Nephron progenitor cell (in vitro differentiated cells): Measurements from ENCODE around the gene ENPP1.
"Not testable (repeated sequence)": the region's sequence is repeated elsewhere in the genome, so short reads cannot be mapped to it uniquely, and the experiment has no call there.

ENCODE experiments used
- DNase-seq: peaks from one replicate; pipeline ENCODE4 v3.0.0; 2021
- H3K27ac Mint-ChIP-seq: 2 replicates; pipeline ENCODE4 v1.8.0; 2021; ENCODE audit warnings: mild to moderate bottlenecking, moderate library complexity, mixed read lengths
- H3K27me3 Mint-ChIP-seq: 2 replicates; pipeline ENCODE4 v1.8.0; 2021; ENCODE audit warnings: mild to moderate bottlenecking, low read depth, mixed read lengths; ENCODE audit not compliant: poor library complexity
- H3K36me3 Mint-ChIP-seq: 2 replicates; pipeline ENCODE4 v1.8.0; 2021; ENCODE audit warnings: low read depth, mixed read lengths
- H3K4me1 Mint-ChIP-seq: 2 replicates; pipeline ENCODE4 v1.8.0; 2021; ENCODE audit warnings: mixed read lengths
- H3K4me3 Mint-ChIP-seq: 2 replicates; pipeline ENCODE4 v1.8.0; 2021; ENCODE audit warnings: mild to moderate bottlenecking, moderate library complexity, mixed read lengths
- H3K9me3 Mint-ChIP-seq: 2 replicates; pipeline ENCODE4 v1.8.0; 2021; ENCODE audit warnings: mild to moderate bottlenecking, moderate library complexity, mixed read lengths
- CTCF ChIP-seq: fragments of 200-600 bp; sonication (generic); IDR thresholded peaks from 2 replicates; pipeline ENCODE4 v1.5.0; 2021; ENCODE audit warnings: antibody characterized with exemption

The ENPP1 gene

GRCh38 chr6:131910219-131910589 lies 102.4 kb downstream of the ENPP1 start:
- peak; percentile 5 for TF ChIP-seq CTCF
- Mint-ChIP-seq H3K9me3 (no peaks in the 10 kb centered on the region), H3K4me3 (no peak overlapping the region), H3K36me3 (no peaks in the 10 kb centered on the region), H3K27me3 (peaks cover 2% of the 10 kb centered on the region), H3K27ac (no peak overlapping the region), H3K4me1 (no peaks in the 10 kb centered on the region)
- no peak for DNase-seq

DNA sequence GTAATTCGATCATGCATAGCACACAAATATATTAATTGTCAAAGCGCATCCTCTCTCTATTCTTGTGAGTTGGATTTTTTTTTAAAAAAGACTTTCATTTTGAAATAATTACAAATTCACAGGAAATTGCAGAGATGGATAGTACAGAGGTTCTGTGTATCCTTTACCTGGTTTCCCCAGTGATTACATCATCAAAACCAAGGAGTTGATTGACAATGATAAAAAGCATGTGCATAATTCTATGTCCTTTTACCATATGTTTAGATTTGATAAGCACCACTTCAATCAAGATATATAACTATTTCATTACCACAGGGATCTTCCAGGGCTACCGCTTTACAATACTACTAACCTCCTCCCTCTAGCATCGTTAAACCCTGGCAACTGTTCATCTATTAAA lies 103.1 kb downstream of the ENPP1 start:
- no peaks in the 10 kb centered on the region for H3K9me3 Mint-ChIP-seq

GRCh38 chr6:131911951-131912350 lies 104.1 kb downstream of the ENPP1 start:
- H3K4me1 Mint-ChIP-seq = no peaks in the 10 kb centered on the region
- TF ChIP-seq CTCF = no peak
- no peaks in the 10 kb centered on the region for H3K9me3 Mint-ChIP-seq
- no peak overlapping the region for H3K4me3 Mint-ChIP-seq
- DNase-seq = no peak
- no peaks in the 10 kb centered on the region for H3K27me3 Mint-ChIP-seq
- H3K27ac Mint-ChIP-seq = no peak overlapping the region
- no peaks in the 10 kb centered on the region for H3K36me3 Mint-ChIP-seq

More for the DNA sequence above, 103.1 kb downstream of the ENPP1 start:
- Mint-ChIP-seq H3K4me3 (no peak overlapping the region), H3K4me1 (no peaks in the 10 kb centered on the region), H3K36me3 (no peaks in the 10 kb centered on the region), H3K27ac (no peak overlapping the region), H3K27me3 (no peaks in the 10 kb centered on the region)
- no peak for DNase-seq
- no peak for TF ChIP-seq CTCF

DNA sequence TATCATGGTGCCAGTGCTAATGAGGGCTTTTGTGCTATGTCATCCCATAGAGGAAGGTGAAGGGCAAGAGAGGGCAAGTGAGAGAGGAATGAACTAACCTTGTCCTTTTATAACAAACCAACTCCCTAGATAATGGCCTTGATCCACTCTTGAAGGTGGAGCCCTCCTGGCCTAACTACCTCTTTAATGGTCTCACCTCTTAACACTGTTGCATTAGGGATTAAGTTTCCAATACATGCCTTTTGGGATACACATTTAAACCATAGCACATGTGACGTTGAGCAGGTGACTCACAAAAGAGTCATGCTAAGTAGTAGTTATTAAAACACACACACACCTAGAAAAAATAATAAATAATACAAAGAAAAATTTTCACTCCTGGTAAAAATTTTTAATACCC lies 106.4 kb downstream of the ENPP1 start:
- H3K36me3 Mint-ChIP-seq = no peaks in the 10 kb centered on the region
- no peak overlapping the region for H3K4me3 Mint-ChIP-seq
- no peaks in the 10 kb centered on the region for H3K9me3 Mint-ChIP-seq
- peaks cover 8% of the 10 kb centered on the region for H3K4me1 Mint-ChIP-seq
- no peak for DNase-seq
- no peak overlapping the region for H3K27ac Mint-ChIP-seq
- no peaks in the 10 kb centered on the region for H3K27me3 Mint-ChIP-seq
- no peak for TF ChIP-seq CTCF

- Mint-ChIP-seq H3K27me3 (no peaks in the 10 kb centered on the region), H3K4me1 (peaks cover 8% of the 10 kb centered on the region), H3K36me3 (no peaks in the 10 kb centered on the region), H3K4me3 (no peak overlapping the region), H3K9me3 (peaks cover 7% of the 10 kb centered on the region), H3K27ac (no peak overlapping the region)
- peak; percentile 79 for TF ChIP-seq CTCF
- peak; percentile 59 for DNase-seq
Measured at GRCh38 chr6:131914967-131915751, 107.3 kb downstream of the ENPP1 start.

GRCh38 chr6:131916091-131916796 lies 108.4 kb downstream of the ENPP1 start:
- peaks cover 16% of the 10 kb centered on the region for H3K9me3 Mint-ChIP-seq
- not testable (repeated sequence) for H3K4me1 Mint-ChIP-seq, H3K36me3 Mint-ChIP-seq, H3K27ac Mint-ChIP-seq, H3K4me3 Mint-ChIP-seq, DNase-seq, H3K27me3 Mint-ChIP-seq
